ENCODE results near the gene ANXA2R.
"Not testable (repeated sequence)": the region's sequence is repeated elsewhere in the genome, so short reads cannot be mapped to it uniquely, and the experiment has no call there.

Gene ANXA2R

GRCh38 chr5:43033841-43034590 lies 6.1 kb downstream of the ANXA2R start:
- no peak for DNase-seq

- no peak for DNase-seq
Measured at GRCh38 chr5:43027054-43027785, 12.9 kb downstream of the ANXA2R start.

- DNase-seq, result not testable (repeated sequence)
Measured at GRCh38 chr5:43025184-43025950, 14.8 kb downstream of the ANXA2R start.

DNA sequence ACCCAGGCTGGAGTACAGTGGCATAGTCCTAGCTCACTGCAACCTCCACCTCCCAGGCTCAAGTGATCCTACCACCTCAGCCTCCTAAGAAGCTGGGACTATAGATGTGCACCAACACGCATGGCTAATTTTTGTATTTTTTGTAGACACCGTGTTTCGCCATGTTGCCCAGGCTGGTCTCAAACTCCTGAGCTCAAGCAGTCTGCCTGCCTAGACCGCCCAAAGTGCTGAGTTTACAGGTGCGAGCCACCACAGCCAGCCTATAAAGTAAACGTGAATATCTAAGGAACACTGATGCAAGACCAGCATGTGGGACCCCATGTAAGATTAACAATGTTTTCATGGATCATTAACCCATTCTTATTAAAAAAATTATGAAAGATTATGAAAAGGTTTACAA lies 15.9 kb downstream of the ANXA2R start:
- no peak for DNase-seq

DNA sequence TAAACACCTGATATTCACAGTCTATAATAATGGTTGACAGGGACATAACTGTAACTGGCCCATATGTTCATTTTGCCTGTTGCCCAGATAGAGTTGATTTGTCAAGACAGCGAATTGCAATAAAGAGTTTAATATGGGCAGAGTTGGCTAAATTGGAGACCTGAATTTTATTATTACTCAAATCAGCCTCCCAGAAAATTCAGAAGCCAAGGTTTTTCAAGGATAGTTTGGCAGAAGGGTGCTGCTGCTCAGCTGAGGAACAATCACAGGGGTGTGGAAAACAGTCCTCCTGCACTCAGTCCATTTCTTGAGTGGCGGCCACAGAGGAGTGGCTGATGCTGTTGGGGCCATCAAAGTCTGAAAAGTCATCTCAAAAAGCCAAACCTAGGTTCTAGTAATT lies 19.0 kb downstream of the ANXA2R start:
- DNase-seq, result no peak

- peak; percentile 70 for DNase-seq
Measured at GRCh38 chr5:43020399-43020746, 19.7 kb downstream of the ANXA2R start.

DNA sequence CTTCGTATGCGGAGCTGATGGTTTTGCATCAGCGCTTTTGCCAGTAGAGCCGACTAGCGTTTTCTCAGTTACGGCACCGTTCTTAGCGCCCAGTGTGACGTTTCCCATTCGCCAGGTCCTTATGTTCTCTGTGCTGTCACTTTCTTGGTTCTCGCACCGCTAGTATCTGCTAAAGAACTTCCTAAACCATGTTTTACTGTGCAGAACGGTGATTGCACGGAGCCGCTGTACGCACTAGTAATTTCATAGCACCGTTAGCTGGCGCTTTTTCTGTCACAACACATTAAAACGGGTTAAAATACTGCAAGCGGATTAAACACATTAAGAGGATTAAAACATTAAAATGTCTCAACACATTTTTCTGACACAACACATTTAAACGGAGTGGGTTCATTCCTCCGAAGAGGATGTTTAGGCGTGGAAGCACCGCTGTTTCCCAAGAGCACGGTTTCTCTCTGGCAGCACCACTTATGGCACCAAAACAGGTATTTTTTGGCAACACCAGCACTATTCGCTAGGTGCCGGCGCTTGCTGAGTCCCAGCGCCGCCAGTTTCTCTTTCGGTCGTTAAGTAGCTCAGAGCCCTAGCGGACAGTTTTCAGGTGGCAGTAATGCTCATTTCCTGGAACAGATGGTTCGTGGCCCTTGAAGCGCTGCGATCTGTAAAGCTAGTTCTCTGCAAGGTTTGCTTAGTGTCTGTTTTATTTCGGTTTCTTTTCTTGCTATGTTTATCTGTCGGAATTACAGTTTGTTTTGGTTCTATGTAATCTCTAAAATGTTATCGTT lies 20.3 kb downstream of the ANXA2R start:
- DNase-seq, result peak; percentile 83

- no peak for DNase-seq
Measured at GRCh38 chr5:43019291-43019613, 20.9 kb downstream of the ANXA2R start.

DNA sequence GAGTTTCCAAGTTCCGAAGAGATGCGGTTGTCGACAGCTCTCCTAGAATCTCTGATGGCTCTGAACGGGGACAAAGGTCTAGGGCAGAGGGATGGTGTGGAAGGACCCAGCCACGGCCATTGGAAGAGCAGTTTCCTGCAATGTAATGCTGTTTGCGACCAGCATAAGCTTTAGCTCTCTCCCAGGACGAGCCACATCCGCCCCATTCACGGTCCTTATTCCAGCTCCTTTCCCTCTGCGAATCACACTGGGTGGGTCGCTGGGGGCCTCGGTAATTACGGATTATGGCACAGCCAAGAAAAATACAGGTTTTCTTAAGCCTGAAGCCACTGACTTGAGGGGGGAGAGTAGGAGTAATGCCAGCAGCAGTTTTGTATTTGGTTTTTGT lies 22.7 kb downstream of the ANXA2R start:
- peak; percentile 4 for DNase-seq

- DNase-seq, result no peak
Measured at GRCh38 chr5:43016217-43016779, 23.8 kb downstream of the ANXA2R start.

DNA sequence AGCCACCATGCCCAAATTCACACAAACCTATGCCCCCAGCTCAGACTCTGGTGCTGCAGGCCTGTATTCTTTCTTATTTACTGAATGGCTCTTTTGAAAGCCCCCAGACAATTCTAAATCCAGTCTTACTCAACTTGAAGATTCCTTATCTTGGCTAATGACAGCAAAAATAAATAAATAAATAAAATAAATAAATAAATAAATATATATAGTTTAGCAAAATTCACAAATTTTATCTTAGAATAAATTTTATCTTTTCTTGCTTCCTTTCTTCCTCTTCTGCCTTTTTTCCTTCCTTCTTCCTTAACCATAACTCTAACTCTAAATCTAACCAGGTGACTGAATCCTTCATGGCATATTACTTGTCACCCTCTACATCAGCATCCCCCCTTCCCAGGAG lies 25.6 kb downstream of the ANXA2R start:
- DNase-seq, result no peak

GRCh38 chr5:43010935-43011315 lies 29.2 kb downstream of the ANXA2R start:
- no peak for DNase-seq

GRCh38 chr5:43008363-43009153 lies 31.6 kb downstream of the ANXA2R start:
- peak; percentile 92 for DNase-seq

- peak; percentile 69 for DNase-seq
Measured at GRCh38 chr5:43007911-43008362, 32.2 kb downstream of the ANXA2R start.

- peak; percentile 82 for DNase-seq
Measured at GRCh38 chr5:43007246-43007910, 32.7 kb downstream of the ANXA2R start.

DNA sequence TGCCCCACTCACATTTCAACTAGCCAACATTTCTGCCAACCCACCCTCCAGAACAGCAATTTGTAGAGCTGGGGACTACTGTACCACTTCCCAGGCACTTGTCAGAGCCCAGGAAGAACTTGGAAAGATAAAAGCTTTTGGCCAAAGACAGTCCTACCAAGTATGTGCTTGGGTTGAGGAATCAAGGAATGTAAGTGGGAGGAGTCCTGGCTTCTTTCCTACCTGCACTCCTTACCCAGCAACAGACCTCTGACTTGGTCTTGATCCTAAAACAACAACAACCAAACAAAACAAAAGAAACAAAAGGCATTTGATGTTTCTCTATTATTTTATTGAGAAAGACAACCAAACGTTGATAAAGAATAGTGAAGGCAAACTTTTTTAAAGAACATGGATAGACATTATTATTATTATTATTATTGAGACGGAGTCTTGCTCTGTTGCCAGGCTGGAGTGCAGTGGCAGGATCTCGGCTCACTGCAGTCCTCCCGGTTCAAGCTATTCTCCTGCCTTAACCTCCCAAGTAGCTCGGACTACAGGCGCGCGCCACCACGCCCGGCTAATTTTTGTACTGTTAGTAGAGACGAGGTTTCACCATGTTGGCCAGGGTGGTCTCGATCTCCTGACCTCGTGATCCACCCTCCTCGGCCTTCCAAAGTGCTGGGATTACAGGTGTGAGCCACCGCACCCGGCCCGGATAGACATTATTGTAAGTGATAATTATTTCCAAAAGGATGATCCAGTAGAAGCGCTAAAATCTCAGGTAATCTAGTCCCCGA lies 33.5 kb downstream of the ANXA2R start:
- no peak for DNase-seq

DNA sequence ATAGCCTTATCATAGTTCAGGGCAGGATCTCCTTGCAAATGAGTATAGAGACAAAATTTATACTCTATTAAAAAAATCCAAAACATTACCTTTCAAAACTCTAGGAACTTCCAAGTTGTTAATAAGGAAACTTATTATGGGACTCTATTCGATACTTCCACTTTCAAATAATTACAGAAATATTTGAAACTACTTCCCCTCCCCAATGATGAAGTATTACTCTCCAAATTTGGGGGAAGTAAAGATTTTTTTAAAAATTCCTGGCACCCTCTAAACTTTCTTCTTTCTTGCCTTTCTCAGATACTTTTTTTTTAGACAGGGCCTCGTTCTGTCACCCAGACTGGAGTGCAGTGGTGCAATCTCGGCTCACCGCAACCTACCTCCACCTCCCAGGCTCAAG lies 35.1 kb downstream of the ANXA2R start:
- no peak for DNase-seq

- DNase-seq, result no peak
Measured at GRCh38 chr5:43001748-43002147, 38.4 kb downstream of the ANXA2R start.

DNA sequence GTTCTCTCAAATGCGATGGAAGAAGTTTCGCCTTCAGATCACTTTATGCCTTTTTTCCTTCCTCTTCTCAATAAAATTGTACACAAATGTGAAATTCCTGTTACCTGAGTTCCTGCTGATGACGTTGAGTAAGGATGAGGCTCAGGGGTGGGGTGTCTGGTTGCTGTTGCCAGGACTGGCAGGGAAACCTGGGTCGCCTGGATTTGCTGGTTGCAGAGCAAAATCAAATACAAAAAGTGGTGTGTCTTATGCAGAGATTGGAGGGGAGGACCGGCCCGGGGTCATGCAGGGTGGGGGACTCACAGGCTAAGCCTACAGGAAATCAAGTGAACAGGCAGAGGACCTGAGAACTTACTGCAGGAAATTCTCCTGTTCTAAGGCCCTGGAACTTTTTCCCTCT lies 39.2 kb downstream of the ANXA2R start:
- no peak for DNase-seq

- no peak for DNase-seq
Measured at GRCh38 chr5:43000111-43000840, 39.8 kb downstream of the ANXA2R start.

Measured in NCI-H1105 (cell line).